GM06990 (cell line): ENCODE results near the gene CFAP92.

ENCODE experiments used
- DNase-seq: peaks from one replicate; pipeline ENCODE4 v3.0.0-alpha.2; 2011; ENCODE audit not compliant: insufficient read length; ENCODE audit errors: extremely low read depth
- H3K27me3 ChIP-seq: replicated peaks from 2 replicates; pipeline ENCODE4 v1.6.0; 2011; ENCODE audit warnings: low read length; ENCODE audit not compliant: control insufficient read depth, insufficient read depth
- H3K36me3 ChIP-seq: 2 replicates; pipeline ENCODE4 v1.5.1; 2011; ENCODE audit warnings: low read length; ENCODE audit not compliant: control insufficient read depth, insufficient read depth
- H3K4me3 ChIP-seq: replicated peaks from 2 replicates; pipeline ENCODE4 v1.5.1; 2011; ENCODE audit warnings: low read depth, mild to moderate bottlenecking, control low read depth, low read length
- CTCF ChIP-seq: IDR thresholded peaks from 2 replicates; pipeline ENCODE4 v1.5.1; 2011; ENCODE audit warnings: low read length, control low read depth, mild to moderate bottlenecking, inconsistent platforms; ENCODE audit not compliant: insufficient read depth, poor library complexity, severe bottlenecking

Gene CFAP92

DNA sequence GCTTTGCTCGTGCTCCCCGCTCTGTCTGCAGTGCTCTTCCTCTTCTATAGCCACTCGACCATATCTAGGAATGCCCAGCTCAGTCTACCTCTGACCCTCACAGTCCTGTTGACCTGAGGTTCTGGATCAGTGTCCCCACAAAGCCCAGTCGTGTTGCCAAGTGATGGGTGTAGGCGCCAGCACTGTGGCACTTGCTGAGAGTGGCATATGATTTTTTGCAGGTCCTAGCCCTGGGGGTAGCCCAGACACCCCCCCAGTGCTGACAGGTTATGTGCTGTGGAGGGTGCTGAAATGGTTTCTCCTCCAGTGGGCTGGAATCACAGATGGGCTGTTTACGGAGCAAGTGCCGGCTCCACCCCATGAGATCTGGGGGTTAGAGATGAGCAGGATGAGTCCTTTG lies 82.0 kb downstream of the CFAP92 start:
- no peak for TF ChIP-seq CTCF
- Histone ChIP-seq H3K4me3 (no peak overlapping the region), H3K27me3 (no peaks in the 10 kb centered on the region), H3K36me3 (peaks cover 60% of the 10 kb centered on the region)
- no peak for DNase-seq

GRCh38 chr3:128910006-128910405 lies 83.9 kb downstream of the CFAP92 start:
- no peak for TF ChIP-seq CTCF
- Histone ChIP-seq H3K36me3 (peaks cover 61% of the 10 kb centered on the region), H3K27me3 (no peaks in the 10 kb centered on the region), H3K4me3 (no peak overlapping the region)
- no peak for DNase-seq

DNA sequence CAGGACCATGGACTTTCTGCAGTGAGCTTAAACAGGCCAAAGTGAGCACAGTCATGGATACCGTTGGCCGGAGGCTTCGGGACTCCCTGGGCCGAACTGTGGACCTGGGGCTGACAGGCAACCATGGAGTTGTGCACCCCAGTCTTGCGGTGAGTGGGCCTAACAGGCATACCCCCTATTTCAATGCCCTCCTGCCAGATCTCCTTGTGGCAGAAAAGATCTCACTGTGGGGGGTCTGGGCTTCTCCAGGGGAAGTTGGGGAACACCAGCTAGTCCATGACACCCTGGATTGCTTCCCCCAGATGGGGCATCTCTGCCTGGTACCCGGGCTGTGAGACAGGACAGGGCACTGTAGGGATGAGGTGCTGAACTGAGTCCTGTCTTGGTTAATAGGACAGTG lies 84.9 kb downstream of the CFAP92 start:
- no peaks in the 10 kb centered on the region for H3K27me3 ChIP-seq
- peaks cover 64% of the 10 kb centered on the region for H3K36me3 ChIP-seq
- no peak overlapping the region for H3K4me3 ChIP-seq
- DNase-seq: no peak
- no peak for TF ChIP-seq CTCF

GRCh38 chr3:128907706-128908445 lies 86.0 kb downstream of the CFAP92 start:
- no peak overlapping the region for H3K4me3 ChIP-seq
- no peak for TF ChIP-seq CTCF
- no peak for DNase-seq
- H3K36me3 ChIP-seq: peaks cover 68% of the 10 kb centered on the region
- no peaks in the 10 kb centered on the region for H3K27me3 ChIP-seq

DNA sequence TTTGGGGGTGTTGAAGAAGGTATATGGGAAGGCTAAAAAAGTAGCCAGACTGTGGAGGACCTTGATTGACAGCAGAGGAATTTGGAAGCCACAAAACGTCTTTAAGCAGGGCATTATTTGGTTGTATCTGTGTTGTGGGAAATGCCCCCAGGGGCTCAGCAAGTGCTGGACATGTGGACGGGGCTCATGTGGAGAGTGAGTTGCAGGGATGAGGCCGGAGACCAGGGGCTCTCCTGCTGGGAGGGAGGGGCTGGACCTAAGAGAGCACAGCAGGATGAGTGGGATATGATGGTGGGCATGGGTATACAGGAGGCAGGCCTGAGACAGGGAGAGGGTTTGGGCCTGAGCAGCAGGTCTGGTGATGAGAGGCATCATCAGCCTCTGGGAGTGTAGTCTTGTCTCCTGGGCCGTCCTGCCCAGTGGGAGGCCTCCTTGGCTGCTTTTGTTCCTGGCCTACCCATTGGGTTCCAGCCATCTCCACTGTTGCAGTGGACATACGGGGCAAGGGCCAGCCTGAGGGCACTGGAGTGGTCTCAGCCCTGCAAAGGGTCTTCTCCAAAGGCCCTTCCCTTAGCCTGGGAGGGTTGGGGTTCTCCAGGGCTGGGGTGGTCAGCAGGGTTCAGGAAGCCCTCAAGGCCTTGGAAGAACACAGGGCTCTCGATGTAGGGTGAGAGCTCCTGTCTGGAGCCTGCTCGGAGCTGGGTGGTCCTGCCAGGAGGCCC lies 86.9 kb downstream of the CFAP92 start:
- Histone ChIP-seq H3K4me3 (no peak overlapping the region), H3K27me3 (no peaks in the 10 kb centered on the region), H3K36me3 (peaks cover 70% of the 10 kb centered on the region)
- DNase-seq: no peak
- no peak for TF ChIP-seq CTCF
